Measurements from ENCODE around the gene THBS1. TPM values are rescaled to one million over a fixed set of nuclear protein-coding genes. Genes with fewer than 3 reads are reported as not detected.
A peak's percentile ranks its signal among the peaks of the same experiment; 100 is the strongest.

THBS1 gene
- total RNA-seq, 2 experiments from 2014 or later: 5.4 to 6.0 TPM

DNA sequence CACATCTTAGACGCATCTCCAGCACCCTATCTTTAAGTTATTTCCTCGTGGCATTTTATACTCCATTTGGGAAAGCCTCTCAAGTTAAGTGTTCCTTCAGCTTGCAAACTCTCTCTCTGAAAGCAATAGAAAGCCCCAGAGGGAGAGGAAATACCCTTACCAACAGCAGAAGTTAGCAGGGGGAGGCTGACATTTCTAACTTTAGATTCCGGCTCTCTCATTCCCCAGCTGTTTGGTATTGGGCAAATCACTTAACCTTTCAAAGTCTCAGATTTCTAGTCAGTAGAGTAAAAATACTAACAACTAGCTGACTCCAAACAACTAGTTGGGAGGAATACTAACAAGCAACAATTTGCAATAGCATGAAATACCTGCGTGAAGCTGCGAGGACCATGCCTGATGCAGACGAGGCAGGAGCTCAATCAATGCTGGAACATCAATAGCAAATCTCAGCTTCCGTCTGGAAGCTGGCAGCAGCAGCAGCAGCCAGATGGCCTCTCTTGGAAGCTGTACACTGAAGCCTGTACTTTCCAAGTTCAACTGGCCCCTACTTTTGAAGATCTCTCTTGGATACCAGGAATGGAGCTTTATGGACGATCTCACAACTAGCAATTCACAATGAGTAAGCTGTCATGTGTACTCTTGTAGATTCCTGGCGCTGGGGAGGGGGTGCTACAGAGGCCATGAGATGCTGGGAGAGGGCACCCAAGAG is 47.8 kb downstream of the THBS1 start:
- DNase-seq (no peak), ATAC-seq (ENCODE audit: low read depth) (no peak)
- POLR2A ChIA-PET: no interaction called here
- H3K27me3 Mint-ChIP-seq: no peaks in the 10 kb centered on the region
- H3K4me1 Mint-ChIP-seq: peaks cover 58% of the 10 kb centered on the region
- H3K27ac Mint-ChIP-seq: peak overlapping the region; percentile 84
- peaks cover 6% of the 10 kb centered on the region for H3K9me3 Mint-ChIP-seq
- peak overlapping the region; percentile 59 for H3K4me3 Mint-ChIP-seq
- H3K36me3 Mint-ChIP-seq: peaks cover 26% of the 10 kb centered on the region

DNA sequence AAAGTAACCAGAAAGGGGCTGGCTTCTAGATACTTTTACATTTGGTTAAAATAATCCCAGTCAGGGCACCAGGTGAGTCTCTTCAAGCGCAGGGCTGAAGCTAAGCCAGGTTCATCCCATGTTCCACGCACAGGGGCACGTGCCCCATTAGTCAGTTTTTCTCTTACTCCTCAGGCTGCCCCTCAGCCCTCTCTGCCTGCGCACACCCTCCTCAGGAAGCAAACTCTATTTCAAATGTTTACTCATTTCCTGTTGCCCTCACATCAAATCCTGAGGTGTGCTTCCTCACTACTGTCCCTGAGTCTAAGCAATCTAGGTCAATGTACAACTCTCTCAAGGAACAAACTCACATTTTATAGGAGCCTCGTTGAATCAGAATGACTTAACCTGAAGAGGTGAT is 48.5 kb downstream of the THBS1 start:
- Mint-ChIP-seq H3K4me3 (peak overlapping the region; percentile 59), H3K4me1 (peaks cover 51% of the 10 kb centered on the region), H3K36me3 (peaks cover 26% of the 10 kb centered on the region), H3K9me3 (peaks cover 6% of the 10 kb centered on the region), H3K27me3 (no peaks in the 10 kb centered on the region), H3K27ac (peak overlapping the region; percentile 84)
- ATAC-seq (ENCODE audit: low read depth): peak; percentile 73
- POLR2A ChIA-PET: interaction anchor here (0.5 to 1.1 kb wide), 2 partner anchors 23 to 1080 kb away, joined by 3 read pairs; no protein-coding TSS in a partner anchor
- DNase-seq: peak; percentile 60

- Mint-ChIP-seq H3K9me3 (peaks cover 6% of the 10 kb centered on the region), H3K36me3 (peaks cover 23% of the 10 kb centered on the region), H3K27me3 (no peaks in the 10 kb centered on the region), H3K27ac (peak overlapping the region; percentile 84), H3K4me1 (peaks cover 46% of the 10 kb centered on the region), H3K4me3 (no peak overlapping the region)
- ATAC-seq (ENCODE audit: low read depth) (no peak), DNase-seq (no peak)
- POLR2A ChIA-PET: interaction anchor here (1.1 kb wide), 1 partner anchor 24 kb away, joined by 3 read pairs; no protein-coding TSS in a partner anchor
Observed at GRCh38 chr15:39629906-39630305, 49.0 kb downstream of the THBS1 start.

- H3K27me3 Mint-ChIP-seq: no peaks in the 10 kb centered on the region
- no peak overlapping the region for H3K4me3 Mint-ChIP-seq
- peaks cover 33% of the 10 kb centered on the region for H3K4me1 Mint-ChIP-seq
- peaks cover 5% of the 10 kb centered on the region for H3K9me3 Mint-ChIP-seq
- peaks cover 15% of the 10 kb centered on the region for H3K36me3 Mint-ChIP-seq
- H3K27ac Mint-ChIP-seq: peak overlapping the region; percentile 72
- no peak for DNase-seq
- POLR2A ChIA-PET: no interaction called here
- no peak for ATAC-seq (ENCODE audit: low read depth)
Observed at GRCh38 chr15:39631357-39631756, 50.5 kb downstream of the THBS1 start.

DNA sequence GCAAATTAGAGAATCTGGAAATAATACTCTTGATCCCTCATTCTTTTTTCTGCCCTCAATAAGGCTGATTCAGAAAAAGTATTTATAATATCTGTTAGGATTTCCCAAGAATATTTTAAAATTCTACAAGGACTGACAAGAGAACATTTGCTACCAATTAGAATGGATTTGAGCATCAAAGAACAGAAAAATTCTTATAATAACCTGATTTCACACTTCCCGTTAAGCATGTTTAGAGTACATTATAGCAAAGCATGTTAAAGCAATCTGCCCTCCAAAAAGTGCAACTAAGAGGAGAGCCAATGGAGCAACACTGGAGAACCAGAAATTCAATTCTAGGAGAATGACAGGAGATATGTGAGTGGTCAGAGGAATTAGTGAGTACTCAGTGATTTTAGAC is 57.2 kb downstream of the THBS1 start:
- ATAC-seq (ENCODE audit: low read depth) (no peak), DNase-seq (no peak)
- no peak overlapping the region for H3K4me3 Mint-ChIP-seq
- peaks cover 2% of the 10 kb centered on the region for H3K9me3 Mint-ChIP-seq
- H3K27ac Mint-ChIP-seq: no peak overlapping the region
- POLR2A ChIA-PET: no interaction called here
- peaks cover 6% of the 10 kb centered on the region for H3K27me3 Mint-ChIP-seq
- H3K36me3 Mint-ChIP-seq: no peaks in the 10 kb centered on the region
- H3K4me1 Mint-ChIP-seq: no peaks in the 10 kb centered on the region

- no peaks in the 10 kb centered on the region for H3K4me1 Mint-ChIP-seq
- no peak for ATAC-seq (ENCODE audit: low read depth)
- POLR2A ChIA-PET: no interaction called here
Observed at GRCh38 chr15:39639037-39639436, 58.2 kb downstream of the THBS1 start.

DNA sequence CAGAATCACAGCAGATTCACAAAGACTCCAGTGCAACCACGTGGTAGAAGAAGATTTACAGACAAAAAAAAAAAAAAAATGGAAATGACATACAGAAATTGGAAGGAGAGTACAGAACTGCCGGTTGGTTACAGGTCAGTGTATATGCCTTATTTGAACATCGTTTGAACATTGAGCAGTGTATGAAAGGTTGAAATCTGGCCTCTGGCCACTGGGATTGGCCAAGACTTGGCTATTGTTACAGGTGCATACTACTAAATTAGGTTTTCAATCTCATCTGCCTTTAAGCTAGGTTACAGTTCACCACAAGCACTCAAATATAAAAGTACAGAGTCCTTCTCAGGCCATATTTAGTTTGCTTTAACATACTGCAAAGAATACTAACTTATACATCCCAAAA is 59.8 kb downstream of the THBS1 start:
- Mint-ChIP-seq H3K4me3 (no peak overlapping the region), H3K9me3 (peaks cover 2% of the 10 kb centered on the region), H3K27ac (no peak overlapping the region), H3K27me3 (peaks cover 6% of the 10 kb centered on the region), H3K36me3 (no peaks in the 10 kb centered on the region), H3K4me1 (no peaks in the 10 kb centered on the region)
- DNase-seq (no peak), ATAC-seq (ENCODE audit: low read depth) (no peak)
- POLR2A ChIA-PET: interaction anchor here (0.9 kb wide), 1 partner anchor 17 kb away, joined by 3 read pairs; no protein-coding TSS in a partner anchor

More at GRCh38 chr15:39639037-39639436, 58.2 kb downstream of the THBS1 start:
- no peaks in the 10 kb centered on the region for H3K36me3 Mint-ChIP-seq
- H3K27ac Mint-ChIP-seq: no peak overlapping the region
- no peak overlapping the region for H3K4me3 Mint-ChIP-seq
- peaks cover 6% of the 10 kb centered on the region for H3K27me3 Mint-ChIP-seq
- DNase-seq: no peak
- H3K9me3 Mint-ChIP-seq: peaks cover 2% of the 10 kb centered on the region

DNA sequence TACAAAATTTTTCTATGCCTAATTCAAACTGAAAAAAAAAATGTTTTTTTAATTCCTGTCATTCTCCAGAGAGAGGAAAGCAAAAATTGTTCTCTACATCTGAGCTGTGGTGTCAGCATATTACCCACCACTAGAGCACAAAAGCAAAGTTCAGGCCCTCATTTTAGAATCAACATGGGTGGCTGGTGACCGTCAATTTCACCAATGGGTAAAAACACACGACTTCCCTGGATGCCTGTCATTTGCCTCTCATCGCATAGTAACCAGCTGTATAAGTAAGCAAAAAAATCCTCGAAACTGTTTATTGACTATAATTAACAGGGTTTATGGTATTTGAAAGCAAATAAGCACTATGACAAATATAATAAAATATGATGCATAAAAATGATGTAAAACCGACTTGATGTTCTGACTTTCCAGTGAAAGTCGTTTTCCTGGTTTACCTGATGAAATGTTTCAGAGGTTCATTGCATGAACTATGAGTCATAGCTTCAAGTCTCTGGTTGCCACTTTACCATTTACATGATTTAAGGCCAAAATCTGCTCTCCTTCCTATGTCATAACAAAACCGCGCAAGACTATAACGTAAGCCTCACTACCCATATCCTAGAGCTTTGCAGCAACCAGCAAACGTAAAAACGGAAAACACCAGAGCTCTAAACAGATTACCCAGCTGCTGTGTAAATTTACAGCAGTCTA is 60.5 kb downstream of the THBS1 start:
- Mint-ChIP-seq H3K4me1 (no peaks in the 10 kb centered on the region), H3K36me3 (no peaks in the 10 kb centered on the region), H3K9me3 (no peaks in the 10 kb centered on the region), H3K27me3 (peaks cover 6% of the 10 kb centered on the region), H3K4me3 (no peak overlapping the region), H3K27ac (no peak overlapping the region)
- ATAC-seq (ENCODE audit: low read depth) (no peak), DNase-seq (no peak)
- POLR2A ChIA-PET: interaction anchor here (0.9 kb wide), 1 partner anchor 18 kb away, joined by 3 read pairs; no protein-coding TSS in a partner anchor

GRCh38 chr15:39642011-39642640 is 61.2 kb downstream of the THBS1 start:
- Mint-ChIP-seq H3K27ac (no peak overlapping the region), H3K4me3 (no peak overlapping the region), H3K36me3 (no peaks in the 10 kb centered on the region), H3K4me1 (peaks cover 4% of the 10 kb centered on the region), H3K27me3 (peaks cover 6% of the 10 kb centered on the region), H3K9me3 (no peaks in the 10 kb centered on the region)
- POLR2A ChIA-PET: no interaction called here
- ATAC-seq (ENCODE audit: low read depth) (no peak), DNase-seq (no peak)

DNA sequence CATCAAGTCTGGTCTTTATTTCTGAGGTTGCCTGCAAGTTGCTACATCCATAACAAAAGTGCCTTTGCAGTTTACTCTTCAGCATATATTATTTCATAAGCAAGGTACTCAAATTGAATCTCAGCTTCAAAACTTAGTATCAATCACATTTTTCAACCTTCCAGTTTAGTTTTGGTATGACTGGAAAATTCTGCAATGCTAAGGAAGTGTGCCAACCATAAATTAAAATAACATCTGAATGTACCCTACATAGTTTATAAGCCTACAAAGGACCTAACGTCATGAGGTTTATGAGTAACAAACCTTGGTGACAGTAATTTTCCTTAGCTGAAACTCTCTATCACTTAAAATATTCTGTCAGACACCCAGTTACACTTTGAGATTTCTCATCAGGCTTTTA is 62.8 kb downstream of the THBS1 start:
- ATAC-seq (ENCODE audit: low read depth): no peak
- H3K4me1 Mint-ChIP-seq: peaks cover 4% of the 10 kb centered on the region

DNA sequence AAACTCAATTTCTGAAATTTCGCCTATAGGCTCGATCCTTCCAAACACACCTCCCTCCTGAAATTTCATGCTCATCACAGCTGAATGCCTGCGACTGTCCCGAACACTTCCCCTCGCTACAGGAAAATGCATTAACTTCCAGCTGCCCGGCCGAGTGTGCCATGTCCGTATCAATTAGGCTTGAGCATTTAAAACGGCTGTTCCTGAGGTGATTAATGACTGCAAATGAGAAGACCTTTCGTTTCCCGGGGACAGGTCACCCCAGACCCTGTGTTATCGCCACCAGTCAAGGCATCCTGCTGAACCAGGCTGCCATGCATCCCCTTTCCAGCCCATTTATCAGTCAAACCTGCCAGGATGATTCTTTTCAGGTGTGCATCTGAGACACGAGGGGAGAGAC is 63.3 kb downstream of the THBS1 start:
- no peak for DNase-seq
- ATAC-seq (ENCODE audit: low read depth): no peak
- H3K4me3 Mint-ChIP-seq: no peak overlapping the region
- H3K27ac Mint-ChIP-seq: no peak overlapping the region
- H3K4me1 Mint-ChIP-seq: peaks cover 4% of the 10 kb centered on the region
- no peaks in the 10 kb centered on the region for H3K27me3 Mint-ChIP-seq
- POLR2A ChIA-PET: no interaction called here
- no peaks in the 10 kb centered on the region for H3K9me3 Mint-ChIP-seq
- no peaks in the 10 kb centered on the region for H3K36me3 Mint-ChIP-seq

More for the DNA sequence above, 62.8 kb downstream of the THBS1 start:
- Mint-ChIP-seq H3K4me3 (no peak overlapping the region), H3K9me3 (no peaks in the 10 kb centered on the region), H3K36me3 (no peaks in the 10 kb centered on the region), H3K27ac (no peak overlapping the region), H3K27me3 (no peaks in the 10 kb centered on the region)
- POLR2A ChIA-PET: no interaction called here
- no peak for DNase-seq

DNA sequence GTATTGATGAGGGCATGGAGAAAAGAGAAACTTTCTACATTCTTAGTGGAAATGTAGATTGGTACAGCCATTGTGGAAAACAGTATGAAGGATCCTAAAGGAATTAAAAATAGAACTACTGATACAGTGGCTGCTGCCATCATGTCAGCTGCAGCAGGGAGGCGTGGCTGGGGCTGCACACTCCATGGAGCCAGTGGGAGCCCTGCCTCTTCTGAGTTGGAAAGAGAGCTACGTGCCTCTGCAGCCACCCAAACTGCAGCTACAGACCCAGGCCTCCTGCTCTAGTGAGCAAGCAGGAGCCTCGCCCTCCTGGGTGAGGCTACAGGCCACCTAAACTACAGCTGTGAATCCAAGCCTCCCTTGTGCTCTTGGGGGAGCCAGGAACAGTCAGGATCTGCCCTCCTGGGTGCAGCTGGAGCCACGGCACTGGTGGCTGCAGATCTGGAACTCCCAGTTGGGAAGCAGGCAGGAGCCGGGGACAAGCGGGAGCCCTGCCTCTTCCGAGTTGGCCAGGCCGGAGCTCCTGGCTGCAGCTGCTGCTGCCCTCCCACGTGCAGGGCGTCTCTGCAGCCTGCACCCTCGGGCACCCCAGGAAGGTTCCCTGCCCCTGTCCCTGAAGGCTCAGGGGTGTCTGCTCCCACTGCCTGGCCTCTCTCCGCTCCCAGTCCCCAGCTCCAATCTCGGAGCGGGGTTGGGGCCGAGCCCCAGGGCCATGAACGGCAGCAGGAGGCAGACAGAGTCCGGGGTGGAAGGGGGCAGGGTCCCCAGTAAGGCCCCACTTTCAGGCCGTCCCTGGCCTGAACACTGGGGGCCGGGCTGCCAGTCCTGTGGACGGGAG is 64.5 kb downstream of the THBS1 start:
- POLR2A ChIA-PET: interaction anchor here (1.2 kb wide), 1 partner anchor 22 kb away, joined by 3 read pairs; no protein-coding TSS in a partner anchor
- ATAC-seq (ENCODE audit: low read depth) (no peak), DNase-seq (no peak)
- H3K27me3 Mint-ChIP-seq: peaks cover 8% of the 10 kb centered on the region
- H3K4me3 Mint-ChIP-seq: no peak overlapping the region
- peaks cover 4% of the 10 kb centered on the region for H3K4me1 Mint-ChIP-seq
- H3K9me3 Mint-ChIP-seq: no peaks in the 10 kb centered on the region
- H3K27ac Mint-ChIP-seq: no peak overlapping the region
- no peaks in the 10 kb centered on the region for H3K36me3 Mint-ChIP-seq

GRCh38 chr15:39645976-39646257 is 65.0 kb downstream of the THBS1 start:
- Mint-ChIP-seq H3K4me1 (peaks cover 4% of the 10 kb centered on the region), H3K4me3 (no peak overlapping the region), H3K9me3 (no peaks in the 10 kb centered on the region), H3K36me3 (no peaks in the 10 kb centered on the region), H3K27me3 (peaks cover 12% of the 10 kb centered on the region), H3K27ac (no peak overlapping the region)
- POLR2A ChIA-PET: no interaction called here
- ATAC-seq (ENCODE audit: low read depth) (no peak), DNase-seq (no peak)
